OCI-LY3 (cell line): ENCODE data around the gene CCT4.
"Not testable (repeated sequence)": the region's sequence is repeated elsewhere in the genome, so short reads cannot be mapped to it uniquely, and the experiment has no call there.

Experiments
- H2AFZ ChIP-seq: fragments of 200-600, 300-600 bp; shearing (Covaris generic); 2 replicates; pipeline ENCODE4 v1.6.0; 2014; ENCODE audit warnings: antibody characterized with exemption, low read depth, low read length
- H3K27ac ChIP-seq: fragments of 200-600, 300-600 bp; sonication (generic); 2 replicates; pipeline ENCODE4 v1.5.1; 2014; ENCODE audit warnings: mild to moderate bottlenecking, low read length, moderate library complexity, mixed read lengths
- H3K27me3 ChIP-seq: fragments of 200-600, 300-600 bp; sonication (generic); 2 replicates; pipeline ENCODE4 v1.6.1; 2014; ENCODE audit warnings: low read depth, low read length, mixed read lengths
- H3K36me3 ChIP-seq: fragments of 200-600, 300-600 bp; sonication (generic); replicated peaks from 2 replicates; pipeline ENCODE3; 2014; ENCODE audit warnings: low read depth, low read length, mixed read lengths
- H3K4me1 ChIP-seq: fragments of 300-600, 200-600 bp; sonication (generic); 2 replicates; pipeline ENCODE4 v1.6.1; 2014; ENCODE audit warnings: low read length, mixed read lengths
- H3K4me2 ChIP-seq: fragments of 200-600, 300-600 bp; sonication (generic); 2 replicates; pipeline ENCODE4 v1.6.1; 2014; ENCODE audit warnings: low read length, mixed read lengths
- H3K4me3 ChIP-seq: fragments of 300-600, 200-600 bp; sonication (generic); 2 replicates; pipeline ENCODE4 v1.5.1; 2014; ENCODE audit warnings: antibody characterized with exemption, mild to moderate bottlenecking, low read length, moderate library complexity
- H3K79me2 ChIP-seq: fragments of 300-600, 200-600 bp; shearing (Covaris generic); 2 replicates; pipeline ENCODE4 v1.6.1; 2014; ENCODE audit warnings: mild to moderate bottlenecking, low read length, mixed read lengths
- H3K9ac ChIP-seq: fragments of 300-600, 200-600 bp; shearing (Covaris generic); 2 replicates; pipeline ENCODE4 v1.6.0; 2014; ENCODE audit warnings: mild to moderate bottlenecking, low read length, moderate library complexity
- H3K9me3 ChIP-seq: fragments of 200-600, 300-600 bp; shearing (Covaris generic); 2 replicates; pipeline ENCODE4 v1.6.1; 2014; ENCODE audit warnings: low read length, mixed read lengths; ENCODE audit not compliant: insufficient read depth
- H4K20me1 ChIP-seq: fragments of 200-600, 300-600 bp; sonication (generic); 2 replicates; pipeline ENCODE4 v1.6.1; 2016; ENCODE audit warnings: low read length, mixed read lengths; ENCODE audit not compliant: insufficient read depth
- CTCF ChIP-seq: fragments of 200-600, 300-600 bp; sonication (generic); IDR thresholded peaks from 2 replicates; pipeline ENCODE4 v1.5.1; 2014; ENCODE audit warnings: antibody characterized with exemption, low read length, low read depth
- EZH2phosphoT487 ChIP-seq: fragments of 200-600 bp; shearing (Covaris generic); IDR thresholded peaks from 2 replicates; pipeline ENCODE4 v1.6.1; 2018; ENCODE audit warnings: antibody characterized with exemption, mixed run types, low read depth

The CCT4 gene

GRCh38 chr2:61885896-61886603, 2.4 kb downstream of the CCT4 start:
- TF ChIP-seq CTCF, result no peak
- TF ChIP-seq EZH2phosphoT487, result no peak
- Histone ChIP-seq H3K79me2 (peaks cover 62% of the 10 kb centered on the region), H3K27me3 (no peaks in the 10 kb centered on the region), H3K9me3 (no peaks in the 10 kb centered on the region), H2AFZ (no peak overlapping the region), H3K4me3 (no peak overlapping the region), H3K4me2 (0 out of 2 replicates have a peak overlapping the region, but pooled peaks have one; percentile 91), H3K36me3 (peaks cover 49% of the 10 kb centered on the region), H3K27ac (no peak overlapping the region), H4K20me1 (peaks cover 35% of the 10 kb centered on the region), H3K4me1 (peaks cover 11% of the 10 kb centered on the region), H3K9ac (no peak overlapping the region)

GRCh38 chr2:61882850-61883249, 5.6 kb downstream of the CCT4 start:
- Histone ChIP-seq H3K9me3 (no peaks in the 10 kb centered on the region), H3K36me3 (peaks cover 64% of the 10 kb centered on the region), H3K4me2 (no peak overlapping the region), H3K27me3 (no peaks in the 10 kb centered on the region), H4K20me1 (peaks cover 32% of the 10 kb centered on the region), H3K9ac (no peak overlapping the region), H3K79me2 (peaks cover 61% of the 10 kb centered on the region), H3K27ac (no peak overlapping the region), H3K4me1 (peaks cover 7% of the 10 kb centered on the region), H3K4me3 (no peak overlapping the region), H2AFZ (no peak overlapping the region)
- TF ChIP-seq EZH2phosphoT487 (no peak), CTCF (no peak)

- not testable (repeated sequence) for H3K4me1 ChIP-seq, H3K27ac ChIP-seq, H3K9ac ChIP-seq, H3K27me3 ChIP-seq, H4K20me1 ChIP-seq, H3K4me3 ChIP-seq, H3K9me3 ChIP-seq, H3K4me2 ChIP-seq, H2AFZ ChIP-seq
- H3K79me2 ChIP-seq, result peaks cover 32% of the 10 kb centered on the region
- peaks cover 59% of the 10 kb centered on the region for H3K36me3 ChIP-seq
Observed at GRCh38 chr2:61879351-61879750, 9.1 kb downstream of the CCT4 start.

GRCh38 chr2:61878761-61879160, 9.7 kb downstream of the CCT4 start:
- Histone ChIP-seq H3K27me3 (no peaks in the 10 kb centered on the region), H3K9me3 (no peaks in the 10 kb centered on the region), H3K27ac (no peak overlapping the region), H4K20me1 (no peaks in the 10 kb centered on the region), H3K4me2 (no peak overlapping the region), H3K4me3 (no peak overlapping the region), H3K9ac (no peak overlapping the region), H3K36me3 (peaks cover 60% of the 10 kb centered on the region), H3K4me1 (peaks cover 6% of the 10 kb centered on the region), H2AFZ (no peak overlapping the region), H3K79me2 (peaks cover 32% of the 10 kb centered on the region)
- TF ChIP-seq EZH2phosphoT487 (no peak), CTCF (no peak)
